Measurements from ENCODE around the gene NVL.

NVL gene

DNA sequence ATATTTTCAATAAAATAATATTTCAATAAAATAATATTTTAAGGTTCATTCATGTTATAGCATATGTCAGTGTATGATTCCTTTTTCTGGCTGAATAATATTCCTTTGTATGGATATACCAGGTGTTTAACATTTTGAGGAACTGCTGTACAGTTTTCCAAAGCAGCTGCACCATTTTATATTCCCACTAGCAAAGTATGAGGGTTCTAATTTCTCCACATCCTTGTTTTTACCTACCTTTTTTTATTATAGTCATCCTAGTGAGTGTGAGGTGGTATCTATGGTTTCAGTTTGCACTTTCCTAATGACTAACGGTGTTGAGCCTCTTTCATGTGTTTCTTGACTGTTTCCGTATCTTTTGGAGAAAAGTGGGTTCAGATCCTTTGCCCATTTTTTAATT lies 141.7 kb downstream of the NVL start:
- no peak overlapping the region for H3K9ac ChIP-seq (ENCODE audit: low read depth, low read length)
- H3K4me1 ChIP-seq (ENCODE audit: control insufficient read depth, insufficient read depth, low read length) = no peaks in the 10 kb centered on the region
- no peak overlapping the region for H3K27ac ChIP-seq (ENCODE audit: low read depth, low read length)
- H3K36me3 ChIP-seq (ENCODE audit: control insufficient read depth, insufficient read depth, low read length) = peaks cover 47% of the 10 kb centered on the region
- no peaks in the 10 kb centered on the region for H3K27me3 ChIP-seq (ENCODE audit: control insufficient read depth, insufficient read depth, low read length)
- H3K4me3 ChIP-seq (ENCODE audit: low read depth, low read length) = no peak overlapping the region
- no peaks in the 10 kb centered on the region for H3K9me3 ChIP-seq (ENCODE audit: control insufficient read depth, insufficient read depth, low read length)

GRCh38 chr1:224185208-224185607 lies 144.8 kb downstream of the NVL start:
- Histone ChIP-seq H3K9ac (ENCODE audit: low read depth, low read length) (no peak overlapping the region), H3K4me3 (ENCODE audit: low read depth, low read length) (no peak overlapping the region), H3K27ac (ENCODE audit: low read depth, low read length) (no peak overlapping the region), H3K9me3 (ENCODE audit: control insufficient read depth, insufficient read depth, low read length) (no peaks in the 10 kb centered on the region), H3K27me3 (ENCODE audit: control insufficient read depth, insufficient read depth, low read length) (no peaks in the 10 kb centered on the region), H3K36me3 (ENCODE audit: control insufficient read depth, insufficient read depth, low read length) (peaks cover 21% of the 10 kb centered on the region), H3K4me1 (ENCODE audit: control insufficient read depth, insufficient read depth, low read length) (peaks cover 5% of the 10 kb centered on the region; the same call in 1 of the 2 replicates)

- Histone ChIP-seq H3K9me3 (ENCODE audit: control insufficient read depth, insufficient read depth, low read length) (no peaks in the 10 kb centered on the region), H3K4me1 (ENCODE audit: control insufficient read depth, insufficient read depth, low read length) (peaks cover 5% of the 10 kb centered on the region; the same call in 1 of the 2 replicates), H3K9ac (ENCODE audit: low read depth, low read length) (peak overlapping the region; percentile 69), H3K36me3 (ENCODE audit: control insufficient read depth, insufficient read depth, low read length) (peaks cover 11% of the 10 kb centered on the region), H3K27ac (ENCODE audit: low read depth, low read length) (peak overlapping the region; percentile 87), H3K4me3 (ENCODE audit: low read depth, low read length) (peak overlapping the region; percentile 85), H3K27me3 (ENCODE audit: control insufficient read depth, insufficient read depth, low read length) (no peaks in the 10 kb centered on the region)
Measured at GRCh38 chr1:224183591-224184312, 146.2 kb downstream of the NVL start.

DNA sequence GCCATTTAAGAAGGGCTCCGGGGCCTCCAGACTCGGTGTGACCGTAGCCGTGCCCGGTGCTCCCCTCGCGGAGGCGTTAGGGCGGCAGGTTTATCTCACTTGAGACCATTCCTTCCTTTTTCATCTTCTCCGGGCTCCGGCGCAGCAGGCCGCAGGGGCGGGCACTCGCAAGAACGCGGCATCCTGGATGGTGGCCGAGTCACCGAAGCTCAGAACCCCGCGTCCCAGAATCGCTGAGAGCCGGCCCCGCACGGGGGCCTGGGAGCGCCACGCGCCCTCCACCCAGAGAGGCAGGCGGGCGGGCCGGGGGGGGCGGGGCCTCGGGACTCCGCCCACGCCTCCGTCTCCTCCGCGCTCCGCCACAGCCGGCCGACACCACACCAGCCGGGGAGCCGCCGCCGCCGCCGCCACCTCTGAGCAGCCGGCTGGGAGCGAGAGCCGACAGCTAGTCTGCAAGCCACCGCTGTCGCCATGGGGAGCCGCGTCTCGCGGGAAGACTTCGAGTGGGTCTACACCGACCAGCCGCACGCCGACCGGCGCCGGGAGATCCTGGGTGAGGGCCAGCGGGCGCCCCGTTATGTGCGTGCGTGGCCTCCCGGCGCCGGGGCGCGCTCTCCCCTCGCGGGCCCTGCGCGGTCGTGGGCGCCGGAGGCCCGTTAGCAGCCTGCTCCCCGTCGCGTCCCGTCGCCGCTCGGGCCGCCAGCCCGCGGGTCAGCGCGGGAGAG lies 146.9 kb downstream of the NVL start, which contains the start of gene DEGS1:
DEGS1 (plus strand) TSS at position 375 of the 725 bp plus-strand sequence; CDS start at position 472, 97 bp downstream.
- peak within 1 kb of the TSS; percentile 69 for H3K9ac ChIP-seq (ENCODE audit: low read depth, low read length)
- H3K9me3 ChIP-seq (ENCODE audit: control insufficient read depth, insufficient read depth, low read length) = no peaks in the 10 kb centered on the region
- peak within 1 kb of the TSS; percentile 87 for H3K27ac ChIP-seq (ENCODE audit: low read depth, low read length)
- no peaks in the 10 kb centered on the region for H3K27me3 ChIP-seq (ENCODE audit: control insufficient read depth, insufficient read depth, low read length)
- H3K4me3 ChIP-seq (ENCODE audit: low read depth, low read length) = peak within 1 kb of the TSS; percentile 85
- peaks cover 5% of the 10 kb centered on the region; the same call in 1 of the 2 replicates for H3K4me1 ChIP-seq (ENCODE audit: control insufficient read depth, insufficient read depth, low read length)
- H3K36me3 ChIP-seq (ENCODE audit: control insufficient read depth, insufficient read depth, low read length) = peaks cover 11% of the 10 kb centered on the region

GRCh38 chr1:224182057-224182865 lies 147.7 kb downstream of the NVL start:
- H3K9ac ChIP-seq (ENCODE audit: low read depth, low read length) = peak overlapping the region; percentile 20; the same call in 1 of the 2 replicates
- H3K9me3 ChIP-seq (ENCODE audit: control insufficient read depth, insufficient read depth, low read length) = no peaks in the 10 kb centered on the region
- no peaks in the 10 kb centered on the region for H3K27me3 ChIP-seq (ENCODE audit: control insufficient read depth, insufficient read depth, low read length)
- peaks cover 3% of the 10 kb centered on the region; the same call in 1 of the 2 replicates for H3K36me3 ChIP-seq (ENCODE audit: control insufficient read depth, insufficient read depth, low read length)
- peak overlapping the region; percentile 85 for H3K4me3 ChIP-seq (ENCODE audit: low read depth, low read length)
- peak overlapping the region; percentile 87 for H3K27ac ChIP-seq (ENCODE audit: low read depth, low read length)
- H3K4me1 ChIP-seq (ENCODE audit: control insufficient read depth, insufficient read depth, low read length) = peaks cover 5% of the 10 kb centered on the region; the same call in 1 of the 2 replicates

DNA sequence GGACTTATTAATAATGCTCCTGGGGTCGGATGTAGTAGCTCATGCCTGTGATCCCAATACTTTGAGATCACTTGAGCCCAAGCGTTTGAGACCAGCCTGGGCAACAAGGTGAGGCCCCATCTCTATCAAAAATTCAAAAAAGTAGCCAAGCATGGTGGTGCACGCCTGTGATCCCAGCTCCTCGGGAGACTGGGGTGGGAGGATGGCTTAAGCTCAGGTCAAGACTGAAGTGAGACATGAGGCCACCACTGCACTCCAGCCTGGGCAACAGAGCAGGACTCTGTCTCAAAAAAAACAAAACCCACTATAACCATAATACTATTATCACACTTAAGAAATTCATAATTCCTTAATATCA lies 148.5 kb downstream of the NVL start:
- no peaks in the 10 kb centered on the region for H3K27me3 ChIP-seq (ENCODE audit: control insufficient read depth, insufficient read depth, low read length)
- no peak overlapping the region for H3K4me3 ChIP-seq (ENCODE audit: low read depth, low read length)
- H3K4me1 ChIP-seq (ENCODE audit: control insufficient read depth, insufficient read depth, low read length) = peaks cover 5% of the 10 kb centered on the region; the same call in 1 of the 2 replicates
- H3K27ac ChIP-seq (ENCODE audit: low read depth, low read length) = no peak overlapping the region
- H3K9ac ChIP-seq (ENCODE audit: low read depth, low read length) = no peak overlapping the region
- H3K36me3 ChIP-seq (ENCODE audit: control insufficient read depth, insufficient read depth, low read length) = peaks cover 3% of the 10 kb centered on the region; the same call in 1 of the 2 replicates
- H3K9me3 ChIP-seq (ENCODE audit: control insufficient read depth, insufficient read depth, low read length) = no peaks in the 10 kb centered on the region

DNA sequence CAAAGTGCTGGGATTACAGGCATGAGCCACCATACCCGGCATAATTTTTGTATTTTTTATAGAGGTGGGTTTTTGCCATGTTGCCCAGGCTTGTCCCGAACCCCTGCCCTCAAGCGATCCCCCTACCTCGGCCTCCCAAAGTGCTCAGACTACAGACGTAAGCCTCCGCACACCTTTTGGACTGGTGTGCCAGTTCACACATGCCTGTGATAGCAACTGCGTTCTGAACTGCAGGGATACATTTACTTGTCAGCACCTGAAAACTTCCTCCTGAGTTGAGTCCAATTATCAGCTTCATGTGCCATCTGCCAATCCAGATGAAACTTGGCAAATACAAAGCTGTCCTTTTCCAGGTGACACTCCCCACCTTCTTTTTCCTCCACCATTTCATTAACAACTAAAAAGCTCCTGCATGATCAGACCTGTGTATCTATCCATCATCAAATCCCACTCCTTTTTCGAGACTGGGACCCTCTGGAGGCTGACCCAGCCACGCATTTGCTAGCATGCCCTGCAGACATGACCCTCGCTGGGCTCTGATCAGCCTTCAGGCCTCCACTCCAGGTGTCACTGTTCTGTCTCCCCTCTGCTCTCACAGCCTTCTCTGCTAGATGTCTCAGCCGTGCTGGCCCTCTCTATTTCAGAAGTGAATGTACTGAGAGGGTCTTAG lies 149.1 kb downstream of the NVL start:
- Histone ChIP-seq H3K4me1 (ENCODE audit: control insufficient read depth, insufficient read depth, low read length) (peaks cover 5% of the 10 kb centered on the region; the same call in 1 of the 2 replicates), H3K27ac (ENCODE audit: low read depth, low read length) (no peak overlapping the region), H3K27me3 (ENCODE audit: control insufficient read depth, insufficient read depth, low read length) (no peaks in the 10 kb centered on the region), H3K4me3 (ENCODE audit: low read depth, low read length) (no peak overlapping the region), H3K9me3 (ENCODE audit: control insufficient read depth, insufficient read depth, low read length) (no peaks in the 10 kb centered on the region), H3K36me3 (ENCODE audit: control insufficient read depth, insufficient read depth, low read length) (no peaks in the 10 kb centered on the region), H3K9ac (ENCODE audit: low read depth, low read length) (no peak overlapping the region)

GRCh38 chr1:224178894-224179293 lies 151.1 kb downstream of the NVL start:
- no peaks in the 10 kb centered on the region for H3K9me3 ChIP-seq (ENCODE audit: control insufficient read depth, insufficient read depth, low read length)
- no peak overlapping the region for H3K27ac ChIP-seq (ENCODE audit: low read depth, low read length)
- H3K4me1 ChIP-seq (ENCODE audit: control insufficient read depth, insufficient read depth, low read length) = peaks cover 5% of the 10 kb centered on the region; the same call in 1 of the 2 replicates
- no peaks in the 10 kb centered on the region for H3K27me3 ChIP-seq (ENCODE audit: control insufficient read depth, insufficient read depth, low read length)
- H3K4me3 ChIP-seq (ENCODE audit: low read depth, low read length) = no peak overlapping the region
- H3K9ac ChIP-seq (ENCODE audit: low read depth, low read length) = no peak overlapping the region
- H3K36me3 ChIP-seq (ENCODE audit: control insufficient read depth, insufficient read depth, low read length) = no peaks in the 10 kb centered on the region

GRCh38 chr1:224177356-224177999 lies 152.5 kb downstream of the NVL start:
- H3K9ac ChIP-seq (ENCODE audit: low read depth, low read length) = no peak overlapping the region
- peaks cover 3% of the 10 kb centered on the region; the same call in 1 of the 2 replicates for H3K4me1 ChIP-seq (ENCODE audit: control insufficient read depth, insufficient read depth, low read length)
- H3K36me3 ChIP-seq (ENCODE audit: control insufficient read depth, insufficient read depth, low read length) = no peaks in the 10 kb centered on the region
- no peaks in the 10 kb centered on the region for H3K9me3 ChIP-seq (ENCODE audit: control insufficient read depth, insufficient read depth, low read length)
- H3K27ac ChIP-seq (ENCODE audit: low read depth, low read length) = no peak overlapping the region
- H3K27me3 ChIP-seq (ENCODE audit: control insufficient read depth, insufficient read depth, low read length) = no peaks in the 10 kb centered on the region
- no peak overlapping the region for H3K4me3 ChIP-seq (ENCODE audit: low read depth, low read length)

Measured in HUES48 (cell line).